H9 (cell line): Measurements from ENCODE around the gene SPRYD3. TPM values are rescaled to one million over a fixed set of nuclear protein-coding genes. Genes with fewer than 3 reads are reported as not detected.
A peak's percentile ranks its signal among the peaks of the same experiment; 100 is the strongest.

Experiments used
- DNase-seq: peaks from one replicate; pipeline ENCODE4 v3.0.0-alpha.2; 2017
- H2AFZ ChIP-seq: one replicate; pipeline ENCODE4 v1.6.1; 2013; ENCODE audit warnings: mild to moderate bottlenecking, low read length, control low read depth, moderate library complexity
- H2AK5ac ChIP-seq: 2 replicates; pipeline ENCODE4 v1.6.1; 2013; ENCODE audit warnings: low read length, control low read depth, mixed read lengths; ENCODE audit not compliant: insufficient read length
- H2BK120ac ChIP-seq: one replicate; pipeline ENCODE4 v1.6.1; 2013; ENCODE audit warnings: low read depth, mild to moderate bottlenecking, low read length, control low read depth, inconsistent platforms; ENCODE audit not compliant: poor library complexity, severe bottlenecking
- H2BK12ac ChIP-seq: 2 replicates; pipeline ENCODE4 v1.6.1; 2013; ENCODE audit warnings: low read length, control low read depth, mixed read lengths, low read depth; ENCODE audit not compliant: insufficient read length
- H2BK15ac ChIP-seq: 2 replicates; pipeline ENCODE4 v1.6.1; 2013; ENCODE audit warnings: low read depth, low read length, control low read depth
- H2BK20ac ChIP-seq: one replicate; pipeline ENCODE4 v1.6.1; 2013; ENCODE audit warnings: low read depth, mild to moderate bottlenecking, low read length, control low read depth, inconsistent platforms; ENCODE audit not compliant: poor library complexity, severe bottlenecking
- H2BK5ac ChIP-seq: 2 replicates; pipeline ENCODE4 v1.6.1; 2013; ENCODE audit warnings: low read length, control low read depth, mixed read lengths; ENCODE audit not compliant: insufficient read length
- H3K14ac ChIP-seq: 2 replicates; pipeline ENCODE4 v1.6.1; 2013; ENCODE audit warnings: low read length, control low read depth; ENCODE audit not compliant: insufficient read depth
- H3K18ac ChIP-seq: 2 replicates; pipeline ENCODE4 v1.6.1; 2013; ENCODE audit warnings: low read depth, mild to moderate bottlenecking, mixed read lengths, low read length, control low read depth; ENCODE audit not compliant: insufficient read length
- H3K23ac ChIP-seq: 2 replicates; pipeline ENCODE4 v1.6.1; 2013; ENCODE audit warnings: low read length, control low read depth, mixed read lengths, low read depth; ENCODE audit not compliant: insufficient read length
- H3K23me2 ChIP-seq: 2 replicates; pipeline ENCODE4 v1.6.1; 2013; ENCODE audit warnings: low read depth, mild to moderate bottlenecking, mixed read lengths, low read length, control low read depth; ENCODE audit not compliant: insufficient read length, poor library complexity, severe bottlenecking
- H3K27ac ChIP-seq: 2 replicates; pipeline ENCODE4 v1.5.1; 2013; ENCODE audit warnings: low read length, control low read depth, mixed read lengths, low read depth; ENCODE audit not compliant: insufficient read length
- H3K27me3 ChIP-seq: 2 replicates; pipeline ENCODE4 v1.6.1; 2013; ENCODE audit warnings: low read length, control low read depth, inconsistent platforms; ENCODE audit not compliant: insufficient read depth
- H3K4ac ChIP-seq: 2 replicates; pipeline ENCODE4 v1.6.1; 2013; ENCODE audit warnings: low read depth, mild to moderate bottlenecking, control low read depth, inconsistent platforms, low read length, moderate library complexity
- H3K4me1 ChIP-seq: 2 replicates; pipeline ENCODE4 v1.6.1; 2013; ENCODE audit warnings: low read length, control low read depth, inconsistent platforms; ENCODE audit not compliant: insufficient read depth
- H3K4me2 ChIP-seq: 2 replicates; pipeline ENCODE4 v1.6.1; 2013; ENCODE audit warnings: low read length, control low read depth, mixed read lengths; ENCODE audit not compliant: insufficient read length, insufficient read depth
- H3K56ac ChIP-seq: 2 replicates; pipeline ENCODE4 v1.6.1; 2013; ENCODE audit warnings: low read depth, mild to moderate bottlenecking, mixed read lengths, low read length, control low read depth; ENCODE audit not compliant: insufficient read length
- H3K79me1 ChIP-seq: 2 replicates; pipeline ENCODE4 v1.6.1; 2013; ENCODE audit warnings: low read depth, mild to moderate bottlenecking, moderate library complexity, low read length, control low read depth, inconsistent platforms; ENCODE audit not compliant: insufficient read depth, poor library complexity, severe bottlenecking
- H3K79me2 ChIP-seq: 2 replicates; pipeline ENCODE4 v1.6.1; 2013; ENCODE audit warnings: low read length, control low read depth, inconsistent platforms; ENCODE audit not compliant: insufficient read depth
- H3K9ac ChIP-seq: 2 replicates; pipeline ENCODE4 v1.6.1; 2013; ENCODE audit warnings: low read length, control low read depth, mixed read lengths; ENCODE audit not compliant: insufficient read length; ENCODE audit errors: extremely low read depth
- H3K9me3 ChIP-seq: one replicate; pipeline ENCODE4 v1.6.1; 2013; ENCODE audit warnings: low read depth, low read length, inconsistent platforms; ENCODE audit not compliant: control insufficient read depth
- H3T11ph ChIP-seq: one replicate; pipeline ENCODE4 v1.6.1; 2013; ENCODE audit warnings: mild to moderate bottlenecking, low read length, control low read depth, inconsistent platforms
- H4K20me1 ChIP-seq: one replicate; pipeline ENCODE4 v1.6.1; 2013; ENCODE audit not compliant: control insufficient read depth, insufficient read length, insufficient read depth
- H4K5ac ChIP-seq: 2 replicates; pipeline ENCODE4 v1.6.1; 2013; ENCODE audit warnings: low read depth, mild to moderate bottlenecking, mixed read lengths, low read length, control low read depth; ENCODE audit not compliant: insufficient read length
- H4K8ac ChIP-seq: replicated peaks from 2 replicates; pipeline ENCODE4 v1.6.1; 2013; ENCODE audit warnings: low read length, control low read depth, mixed read lengths, low read depth; ENCODE audit not compliant: insufficient read length
- H4K91ac ChIP-seq: 2 replicates; pipeline ENCODE4 v1.6.1; 2013; ENCODE audit warnings: low read depth, mild to moderate bottlenecking, moderate library complexity, mixed read lengths, low read length, control low read depth; ENCODE audit not compliant: insufficient read length
- H3K27ac Mint-ChIP-seq, 3 experiments: 2 replicates in 2 of 3; 3 replicates in 1 of 3; pipeline ENCODE4 v1.8.0; 2020 to 2021; ENCODE audit warnings: mixed read lengths in 3 of 3, mild to moderate bottlenecking in 1 of 3, moderate library complexity in 1 of 3
- H3K27me3 Mint-ChIP-seq: 2 replicates; pipeline ENCODE4 v1.8.0; 2021; ENCODE audit warnings: low read depth, mild to moderate bottlenecking, moderate library complexity, mixed read lengths
- H3K36me3 Mint-ChIP-seq, 3 experiments: 2 replicates in 2 of 3; 3 replicates in 1 of 3; pipeline ENCODE4 v1.8.0; 2020 to 2021; ENCODE audit warnings: low read depth in 3 of 3, mixed read lengths in 3 of 3; ENCODE audit not compliant: insufficient read depth in 1 of 3
- H3K4me1 Mint-ChIP-seq, 2 experiments: 2 replicates each; pipeline ENCODE4 v1.8.0; 2020; ENCODE audit warnings: mixed read lengths in 2 of 2
- H3K4me3 Mint-ChIP-seq, 2 experiments: 2 replicates in 1 of 2; 3 replicates in 1 of 2; pipeline ENCODE4 v1.8.0; 2020 to 2021; ENCODE audit warnings: mild to moderate bottlenecking in 2 of 2, mixed read lengths in 2 of 2, moderate library complexity in 1 of 2
- H3K9me3 Mint-ChIP-seq, 2 experiments: 2 replicates in 1 of 2; 3 replicates in 1 of 2; pipeline ENCODE4 v1.8.0; 2020; ENCODE audit warnings: mild to moderate bottlenecking in 2 of 2, mixed read lengths in 2 of 2, moderate library complexity in 1 of 2
- WGBS: extraction: QIAGEN DNeasy Blood & Tissue Kit; methylation state at CpG from one replicate; pipeline ENCODE4 v1.1.7; 2013; ENCODE audit warnings: missing lambda C conversion rate, low lambda C conversion rate, mixed read lengths; ENCODE audit not compliant: insufficient read length; ENCODE audit errors: extremely low coverage; 5-methylcytosine and 5-hydroxymethylcytosine counted together
- total RNA-seq: library from RNA; stranded (reverse); gene quantifications from 2 replicates; pipeline ENCODE4 v1.2.1, GENCODE V29; 2021
- TF ChIP-seq, protein P1 (sequence below): fragments of 200-600 bp; sonication (generic); conservative IDR thresholded peaks from 3 replicates; pipeline ENCODE4 v1.8.0; 2021; ENCODE audit warnings: antibody characterized with exemption, mild to moderate bottlenecking

SPRYD3 gene
- total RNA-seq, 1 experiment from 2014 or later: 6.5 TPM

DNA sequence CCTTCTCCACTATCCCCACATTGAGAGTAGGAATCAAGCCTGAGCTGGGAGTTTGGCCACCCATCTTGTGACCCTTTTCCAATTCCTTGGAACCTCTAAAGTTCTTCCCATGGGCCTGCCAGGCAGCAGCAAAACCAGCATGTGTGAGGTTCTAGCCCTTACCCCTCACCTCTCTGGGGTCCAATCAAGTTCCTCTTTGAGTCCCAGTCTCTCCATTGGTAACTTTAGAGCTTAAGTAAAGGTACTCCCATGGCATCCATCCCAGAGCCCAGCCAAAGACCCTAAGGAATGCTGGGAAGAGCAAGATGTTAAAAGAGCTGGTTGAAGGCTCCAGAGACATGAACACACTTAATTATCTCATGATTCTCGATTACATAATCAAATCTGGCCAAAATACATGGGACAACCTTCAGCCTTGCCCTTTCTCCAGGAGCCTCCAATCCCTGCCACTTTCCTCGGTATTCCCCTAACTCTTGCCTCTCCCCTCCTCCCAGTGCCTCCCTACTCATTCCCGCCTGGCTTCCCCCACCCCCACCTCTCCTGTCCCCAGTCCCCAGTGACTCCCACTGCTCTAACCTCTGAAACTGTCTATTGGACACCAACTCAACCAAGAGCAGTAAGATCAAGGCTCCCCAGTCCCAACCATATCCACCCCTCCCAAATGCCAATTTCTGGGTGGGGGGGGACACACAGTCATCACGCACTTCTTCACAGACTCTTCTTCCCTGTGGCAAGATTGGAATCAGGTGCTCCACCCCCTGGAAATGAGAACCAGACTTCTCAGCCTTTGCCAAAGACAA, 34.1 kb downstream of the SPRYD3 start:
- Histone ChIP-seq H2BK120ac (no peak overlapping the region), H3K18ac (no peak overlapping the region), H3K4ac (no peak overlapping the region), H3K9me3 (no peaks in the 10 kb centered on the region), H2BK15ac (no peak overlapping the region), H3K14ac (no peak overlapping the region), H3K4me2 (peak overlapping the region; percentile 74), H4K20me1 (no peaks in the 10 kb centered on the region), H3K23me2 (peaks cover 12% of the 10 kb centered on the region), H4K8ac (no peak overlapping the region), H2BK20ac (no peak overlapping the region), H4K91ac (no peak overlapping the region), H3K79me1 (no peaks in the 10 kb centered on the region), H3K9ac (no peak overlapping the region), H3K4me1 (peaks cover 17% of the 10 kb centered on the region; the same call in 1 of the 2 replicates), H3K56ac (no peak overlapping the region), H3T11ph (no peak overlapping the region), H3K27ac (no peak overlapping the region), H2BK12ac (no peak overlapping the region), H3K27me3 (peaks cover 5% of the 10 kb centered on the region; the same call in 1 of the 2 replicates), H2AK5ac (no peak overlapping the region), H2BK5ac (no peak overlapping the region), H2AFZ (no peak overlapping the region), H3K23ac (no peak overlapping the region), H3K79me2 (no peaks in the 10 kb centered on the region), H4K5ac (no peak overlapping the region)
- peaks cover 37% of the 10 kb centered on the region for H3K27me3 Mint-ChIP-seq
- peaks cover 66 to 74% of the 10 kb centered on the region in 2 experiments for H3K4me1 Mint-ChIP-seq
- WGBS: no CpG with 5 or more reads among the region's 4 CpGs
- DNase-seq: no peak
- no peaks in the 10 kb centered on the region; a peak in 1 of 5 replicates for H3K9me3 Mint-ChIP-seq
- H3K4me3 Mint-ChIP-seq: peak overlapping the region in 1 of 2 experiments; percentile 92; a peak in 2 of 5 replicates
- H3K27ac Mint-ChIP-seq: no peak overlapping the region; a peak in 2 of 7 replicates
- TF ChIP-seq, protein P1, sequence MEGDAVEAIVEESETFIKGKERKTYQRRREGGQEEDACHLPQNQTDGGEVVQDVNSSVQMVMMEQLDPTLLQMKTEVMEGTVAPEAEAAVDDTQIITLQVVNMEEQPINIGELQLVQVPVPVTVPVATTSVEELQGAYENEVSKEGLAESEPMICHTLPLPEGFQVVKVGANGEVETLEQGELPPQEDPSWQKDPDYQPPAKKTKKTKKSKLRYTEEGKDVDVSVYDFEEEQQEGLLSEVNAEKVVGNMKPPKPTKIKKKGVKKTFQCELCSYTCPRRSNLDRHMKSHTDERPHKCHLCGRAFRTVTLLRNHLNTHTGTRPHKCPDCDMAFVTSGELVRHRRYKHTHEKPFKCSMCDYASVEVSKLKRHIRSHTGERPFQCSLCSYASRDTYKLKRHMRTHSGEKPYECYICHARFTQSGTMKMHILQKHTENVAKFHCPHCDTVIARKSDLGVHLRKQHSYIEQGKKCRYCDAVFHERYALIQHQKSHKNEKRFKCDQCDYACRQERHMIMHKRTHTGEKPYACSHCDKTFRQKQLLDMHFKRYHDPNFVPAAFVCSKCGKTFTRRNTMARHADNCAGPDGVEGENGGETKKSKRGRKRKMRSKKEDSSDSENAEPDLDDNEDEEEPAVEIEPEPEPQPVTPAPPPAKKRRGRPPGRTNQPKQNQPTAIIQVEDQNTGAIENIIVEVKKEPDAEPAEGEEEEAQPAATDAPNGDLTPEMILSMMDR: no peak
- peaks cover 4 to 21% (median 5%) of the 10 kb centered on the region in 3 experiments for H3K36me3 Mint-ChIP-seq
